ENCODE measurements around the gene MAN1B1. TPM values are rescaled to one million over a fixed set of nuclear protein-coding genes. Genes with fewer than 3 reads are reported as not detected.

Gene MAN1B1
- total and polyA plus RNA-seq, 2 of the 8 experiments (the other 6 are each of a cell fraction or from before 2014, with no cell fraction given), result 33.7 to 36.3 TPM

DNA sequence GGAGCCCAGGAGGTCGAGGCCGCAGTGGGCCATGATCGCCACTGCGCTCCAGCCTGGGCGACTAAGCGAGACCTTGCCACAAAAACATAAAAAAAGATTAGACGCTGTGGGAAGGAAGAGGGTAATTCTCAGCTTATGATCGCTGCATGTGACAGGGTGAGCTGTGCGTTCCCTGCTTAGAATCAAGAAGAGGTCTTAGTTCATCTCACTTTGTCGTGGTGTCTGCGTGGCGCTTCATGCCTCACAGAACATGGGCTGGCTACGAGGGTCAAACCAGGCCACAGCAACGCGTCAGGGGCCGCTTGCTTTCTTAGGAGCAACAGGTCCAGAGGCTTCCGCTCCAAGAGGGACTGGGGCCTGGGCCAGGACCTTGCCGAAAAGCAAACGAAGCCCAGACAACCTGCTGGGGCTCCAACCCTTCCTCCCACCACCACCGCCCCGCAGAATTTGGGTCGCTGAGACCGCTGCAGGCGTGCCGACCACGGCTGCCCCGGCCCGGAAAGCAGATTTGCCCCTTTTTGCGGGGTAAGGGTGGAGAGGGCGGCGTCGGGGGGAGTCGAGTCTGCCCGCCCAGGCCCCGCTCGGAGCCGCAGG is 42.2 kb downstream of the MAN1B1 start:
- Histone ChIP-seq H3K79me2 (ENCODE audit: control insufficient read depth in 1 of 2, insufficient read depth in 2 of 2, low read length in 2 of 2) (peaks cover 0 to 7% of the 10 kb centered on the region in 2 experiments; a peak in 1 of 4 replicates), H3K23ac (ENCODE audit: insufficient read length) (no peak overlapping the region), H4K20me1 (replicated peaks in 1 of 2; ENCODE audit: control insufficient read depth in 1 of 2, insufficient read depth in 2 of 2, low read length in 2 of 2) (no peaks in the 10 kb centered on the region), H3K9me3 (ENCODE audit: insufficient read depth in 2 of 2, low read depth in 1 of 2, low read length in 1 of 2) (no peaks in the 10 kb centered on the region), H2BK5ac (ENCODE audit: low read depth, low read length) (no peak overlapping the region), H2BK120ac (replicated peaks; ENCODE audit: low read depth, low read length) (no peak overlapping the region), H3K14ac (ENCODE audit: insufficient read length) (no peak overlapping the region), H3K18ac (ENCODE audit: extremely low read depth, low read length) (peak overlapping the region; percentile 62), H2BK20ac (ENCODE audit: low read length) (no peak overlapping the region), H2AFZ (ENCODE audit: low read length) (no peak overlapping the region), H3K4me3 (ENCODE audit: extremely low read depth in 1 of 4, insufficient read depth in 2 of 4, low read depth in 3 of 4, low read length in 4 of 4) (peak overlapping the region; percentile 70 to 83 (median 77)), H2AK5ac (ENCODE audit: low read depth, low read length) (no peak overlapping the region), H2BK15ac (ENCODE audit: low read length) (no peak overlapping the region; the same call in 1 of the 2 replicates), H4K91ac (replicated peaks; ENCODE audit: insufficient read length, low read length) (no peak overlapping the region), H3K27ac (ENCODE audit: low read depth, low read length) (no peak overlapping the region), H3K4ac (replicated peaks; ENCODE audit: insufficient read length, low read depth, low read length) (no peak overlapping the region), H3K36me3 (ENCODE audit: control insufficient read depth in 2 of 4, insufficient read depth in 4 of 4, low read length in 3 of 4) (no peaks in the 10 kb centered on the region), H4K5ac (ENCODE audit: insufficient read length, low read depth, low read length) (no peak overlapping the region), H3K4me1 (replicated peaks in 1 of 4; ENCODE audit: control insufficient read depth in 3 of 4, insufficient read depth in 4 of 4, low read length in 3 of 4) (peaks cover 0 to 11% (median 5%) of the 10 kb centered on the region in 4 experiments; a peak in 4 of 7 replicates), H3K56ac (replicated peaks; ENCODE audit: insufficient read length, low read depth, low read length) (no peak overlapping the region), H4K8ac (ENCODE audit: extremely low read depth, insufficient read depth, low read length) (peak overlapping the region; percentile 54), H3K4me2 (ENCODE audit: insufficient read depth in 1 of 2, low read depth in 2 of 2, low read length in 2 of 2) (peak overlapping the region; percentile 70 to 97), H2BK12ac (ENCODE audit: low read depth, low read length) (0 out of 2 replicates have a peak overlapping the region, but pooled peaks have one; percentile 18), H3K9ac (replicated peaks in 1 of 4; ENCODE audit: extremely low read depth in 1 of 4, low read depth in 3 of 4, low read length in 3 of 4) (peak overlapping the region in 3 of 4 experiments; percentile 63 to 72 (median 72); a peak in 6 of 7 replicates), H3K79me1 (ENCODE audit: low read depth, low read length) (peaks cover 2% of the 10 kb centered on the region; the same call in 1 of the 2 replicates), H3K27me3 (replicated peaks in 1 of 4; ENCODE audit: control insufficient read depth in 3 of 4, extremely low read depth in 1 of 4, insufficient read depth in 3 of 4, low read length in 3 of 4) (peaks cover 0 to 6% (median 4%) of the 10 kb centered on the region in 4 experiments; a peak in 4 of 7 replicates), H3K23me2 (ENCODE audit: low read depth, low read length) (peaks cover 7% of the 10 kb centered on the region; the same call in 1 of the 2 replicates)
- POLR2A ChIA-PET (ENCODE audit: partially characterized antibody), result interaction anchor here (0.7 to 2.4 kb wide), 16 partner anchors 9 to 137 kb away, joined by 3 to 14 read pairs (median 4); partner anchors contain the start of genes GRIN1, LRRC26, SSNA1 and TPRN
- 30% methylated on average over 31 of the region's 37 CpGs; no CpG with 5 or more reads in 1 of the 2 experiments for WGBS, 2 experiments (ENCODE audit: extremely low coverage in 1 of 2, insufficient coverage in 1 of 2, insufficient read length in 1 of 2, insufficient replicate concordance in 2 of 2, low coverage in 1 of 2, low lambda C conversion rate in 2 of 2, missing lambda C conversion rate in 1 of 2)
- no peak for DNase-seq (ENCODE audit: low read depth in 1 of 2, low spot score in 2 of 2)
- CTCF ChIA-PET (ENCODE audit: partially characterized antibody), result interaction anchor here (0.8 to 2.6 kb wide), 15 partner anchors 10 to 182 kb away, joined by 3 to 13 read pairs (median 3); partner anchors contain the start of genes GRIN1 and TMEM210
- FAIRE-seq, result no peak
- TF ChIP-seq JUN (IDR thresholded peaks at IDR 0.05; ENCODE audit: low read depth, low read length) (no peak), KDM5A (IDR thresholded peaks at IDR 0.05; ENCODE audit: low read length) (no peak), RAD21 (IDR thresholded peaks at IDR 0.05 in 1 of 2, conservative IDR thresholded peaks at IDR 0.05 in 1 of 2; ENCODE audit: low read depth in 2 of 2, low read length in 2 of 2) (no peak), BACH1 (IDR thresholded peaks at IDR 0.05; ENCODE audit: low read length) (no peak), NRF1 (IDR thresholded peaks at IDR 0.05; ENCODE audit: low read depth, low read length) (no peak), SIN3A (conservative IDR thresholded peaks at IDR 0.05 in 1 of 2, IDR thresholded peaks at IDR 0.05 in 1 of 2; ENCODE audit: low read depth in 1 of 2, low read length in 2 of 2) (no peak), POLR2AphosphoS5 (IDR thresholded peaks at IDR 0.05; ENCODE audit: low read depth, low read length) (no peak), CREB1 (IDR thresholded peaks at IDR 0.05) (no peak), BRCA1 (IDR thresholded peaks at IDR 0.05; ENCODE audit: low read depth, low read length) (no peak), RXRA (IDR thresholded peaks at IDR 0.05; ENCODE audit: insufficient read depth, low read depth, low read length) (no peak), SP4 (IDR thresholded peaks at IDR 0.05; ENCODE audit: low read length) (no peak), HDAC2 (IDR thresholded peaks at IDR 0.05; ENCODE audit: borderline replicate concordance in 1 of 2, low read depth in 2 of 2, low read length in 2 of 2) (no peak)
